CD4-positive, CD25-positive, alpha-beta regulatory T cell (primary cell): ENCODE data around the gene FNDC5. TPM values are rescaled to one million over a fixed set of nuclear protein-coding genes. Genes with fewer than 3 reads are reported as not detected.

Source experiments
- ATAC-seq, 2 donors: fragments of 150-1000 bp; cut with Tn5 transposase; one replicate each; pipeline ENCODE4 v1.10.0; 2021; ENCODE audit warnings: low read depth in 2 of 2, moderate number of reproducible peaks in 2 of 2, moderate library complexity in 1 of 2
- DNase-seq, 3 donors: peaks; one replicate each; pipeline versions ENCODE4 v3.0.0 to v3.0.0-alpha.2; 2012 to 2022; ENCODE audit warnings: mixed read lengths in 1 of 3
- H3K27ac ChIP-seq: one replicate; pipeline ENCODE4 v1.7.0; 2013; ENCODE audit warnings: mild to moderate bottlenecking, low read length; ENCODE audit not compliant: insufficient read depth, poor library complexity, severe bottlenecking
- H3K27me3 ChIP-seq: one replicate; pipeline ENCODE4 v1.7.0; 2013; ENCODE audit warnings: low read length; ENCODE audit not compliant: control insufficient read depth, insufficient read depth
- H3K36me3 ChIP-seq: one replicate; pipeline ENCODE4 v1.7.0; 2013; ENCODE audit warnings: mild to moderate bottlenecking, low read length, moderate library complexity; ENCODE audit not compliant: control insufficient read depth, insufficient read depth
- H3K4me1 ChIP-seq: 2 replicates; pipeline ENCODE4 v1.7.0; 2013; ENCODE audit warnings: mild to moderate bottlenecking, low read length; ENCODE audit not compliant: insufficient read depth, control insufficient read depth, poor library complexity, severe bottlenecking
- H3K4me3 ChIP-seq: one replicate; pipeline ENCODE4 v1.7.0; 2013; ENCODE audit warnings: low read depth, mild to moderate bottlenecking, low read length, moderate library complexity
- H3K9me3 ChIP-seq, 2 experiments: 1 replicate in 1 of 2; 2 replicates in 1 of 2; pipeline ENCODE4 v1.7.0; 2013; ENCODE audit warnings: low read length in 2 of 2, mild to moderate bottlenecking in 1 of 2, moderate library complexity in 1 of 2; ENCODE audit not compliant: control insufficient read depth in 2 of 2
- H3K27ac Mint-ChIP-seq, 3 donors: one replicate each; pipeline ENCODE4 v1.8.0; 2020 to 2022; ENCODE audit warnings: mild to moderate bottlenecking in 3 of 3, mixed read lengths in 3 of 3, moderate library complexity in 2 of 3
- H3K27me3 Mint-ChIP-seq: one replicate; pipeline ENCODE4 v1.8.0; 2022; ENCODE audit warnings: mild to moderate bottlenecking, mixed read lengths
- H3K36me3 Mint-ChIP-seq: one replicate; pipeline ENCODE4 v1.8.0; 2020; ENCODE audit warnings: mixed read lengths
- H3K4me1 Mint-ChIP-seq, 4 donors: one replicate each; pipeline ENCODE4 v1.8.0; 2020 to 2022; ENCODE audit warnings: mixed read lengths in 4 of 4, mild to moderate bottlenecking in 1 of 4
- H3K4me3 Mint-ChIP-seq, 4 donors: one replicate each; pipeline ENCODE4 v1.8.0; 2020 to 2022; ENCODE audit warnings: mild to moderate bottlenecking in 4 of 4, mixed read lengths in 4 of 4, moderate library complexity in 3 of 4
- H3K9me3 Mint-ChIP-seq, 7 donors: one replicate each; pipeline ENCODE4 v1.8.0; 2020 to 2022; ENCODE audit warnings: mixed read lengths in 7 of 7, mild to moderate bottlenecking in 3 of 7, moderate library complexity in 2 of 7
- polyA plus RNA-seq, 4 donors: library from polyadenylated mRNA; unstranded; fragments of 300-500 nt; fragmentation: Illumina TruSeq; gene quantifications; one replicate each; pipeline ENCODE4 v1.2.3, GENCODE V29; 2021
- total RNA-seq: library from RNA; stranded (reverse); gene quantifications from one replicate; pipeline ENCODE4 v1.2.3, GENCODE V29; 2022

Gene FNDC5
- total and polyA plus RNA-seq, 5 donors from 2014 or later, result not detected

DNA sequence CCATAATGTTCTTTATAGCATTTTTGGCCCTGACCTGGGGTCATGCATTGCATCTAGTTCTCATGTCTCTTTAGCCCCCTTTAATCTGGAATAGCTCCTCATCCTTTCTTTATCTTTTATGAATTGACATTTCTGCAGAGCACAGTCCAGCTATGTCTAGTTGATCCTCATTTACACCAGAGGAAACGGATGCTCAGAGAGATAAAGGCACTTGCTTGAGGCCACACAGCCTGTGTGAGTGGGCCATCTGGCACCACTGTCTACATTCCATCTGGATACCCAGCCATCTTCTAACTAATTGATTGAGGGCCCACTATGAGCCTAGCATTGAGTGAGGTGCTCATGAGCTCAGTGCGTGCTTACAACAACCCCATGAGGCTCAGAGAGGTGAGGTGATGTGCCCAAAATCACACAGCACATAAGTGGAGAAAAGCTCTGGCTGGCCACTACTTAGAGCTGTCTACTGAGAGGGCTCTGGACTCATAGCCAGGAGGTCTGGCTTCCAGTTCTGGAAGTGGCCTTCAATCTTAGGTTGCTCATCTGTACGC, 19.1 kb upstream of the FNDC5 start:
- ATAC-seq (no peak), DNase-seq (no peak)
- H3K27ac Mint-ChIP-seq, result no peak overlapping the region
- Histone ChIP-seq H3K27ac (no peak overlapping the region), H3K27me3 (peaks cover 17% of the 10 kb centered on the region), H3K9me3 (no peaks in the 10 kb centered on the region), H3K4me1 (peaks cover 12% of the 10 kb centered on the region), H3K36me3 (no peaks in the 10 kb centered on the region), H3K4me3 (no peak overlapping the region)
- peaks cover 75% of the 10 kb centered on the region for H3K27me3 Mint-ChIP-seq
- H3K9me3 Mint-ChIP-seq, result peaks cover 0 to 4% (median 0%) of the 10 kb centered on the region in 7 donors
- H3K4me1 Mint-ChIP-seq, result peaks cover 0 to 25% (median 5%) of the 10 kb centered on the region in 4 donors
- no peaks in the 10 kb centered on the region for H3K36me3 Mint-ChIP-seq
- H3K4me3 Mint-ChIP-seq, result peak overlapping the region in 1 of 4 donors; percentile 59

DNA sequence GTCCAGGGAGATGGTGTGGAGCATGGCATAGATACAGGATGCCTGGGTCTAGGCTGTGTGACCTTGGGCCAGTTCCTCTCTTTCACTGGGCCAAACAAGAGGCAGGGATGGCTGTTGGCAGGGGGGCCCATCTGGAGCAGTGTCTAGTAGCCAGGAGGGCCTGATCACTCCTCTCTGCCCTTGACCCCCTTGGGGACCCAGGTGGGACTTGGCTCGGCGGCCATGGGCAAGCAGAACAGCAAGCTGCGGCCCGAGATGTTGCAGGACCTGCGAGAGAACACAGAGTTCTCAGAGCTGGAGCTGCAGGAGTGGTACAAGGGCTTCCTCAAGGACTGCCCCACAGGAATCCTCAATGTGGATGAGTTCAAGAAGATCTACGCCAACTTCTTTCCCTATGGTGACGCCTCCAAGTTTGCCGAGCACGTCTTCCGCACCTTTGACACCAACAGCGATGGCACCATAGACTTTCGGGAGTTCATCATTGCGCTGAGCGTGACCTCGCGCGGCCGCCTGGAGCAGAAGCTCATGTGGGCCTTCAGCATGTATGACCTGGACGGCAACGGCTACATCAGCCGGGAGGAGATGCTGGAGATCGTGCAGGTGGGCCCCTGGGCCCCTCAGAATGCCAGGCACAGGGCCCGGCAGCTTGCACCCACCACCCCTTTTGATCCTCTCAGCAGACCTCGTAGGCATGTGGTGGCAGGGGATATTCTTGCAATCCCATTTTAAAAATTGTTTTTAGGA, 18.1 kb upstream of the FNDC5 start:
- Mint-ChIP-seq H3K27me3 (peaks cover 77% of the 10 kb centered on the region), H3K4me3 (no peak overlapping the region), H3K36me3 (no peaks in the 10 kb centered on the region), H3K9me3 (peaks cover 0 to 4% (median 0%) of the 10 kb centered on the region in 7 donors), H3K27ac (no peak overlapping the region), H3K4me1 (peaks cover 0 to 25% (median 5%) of the 10 kb centered on the region in 4 donors)
- Histone ChIP-seq H3K9me3 (no peaks in the 10 kb centered on the region), H3K36me3 (no peaks in the 10 kb centered on the region), H3K27me3 (peaks cover 17% of the 10 kb centered on the region), H3K4me1 (peaks cover 11% of the 10 kb centered on the region), H3K4me3 (no peak overlapping the region), H3K27ac (no peak overlapping the region)
- ATAC-seq (no peak), DNase-seq (no peak)

GRCh38 chr1:32888134-32888533, 17.4 kb upstream of the FNDC5 start:
- H3K9me3 Mint-ChIP-seq, result peaks cover 0 to 4% (median 0%) of the 10 kb centered on the region in 7 donors
- Histone ChIP-seq H3K36me3 (no peaks in the 10 kb centered on the region), H3K27me3 (peaks cover 17% of the 10 kb centered on the region), H3K4me3 (no peak overlapping the region), H3K9me3 (no peaks in the 10 kb centered on the region), H3K4me1 (peaks cover 4% of the 10 kb centered on the region), H3K27ac (no peak overlapping the region)
- no peaks in the 10 kb centered on the region for H3K36me3 Mint-ChIP-seq
- ATAC-seq (no peak), DNase-seq (no peak)
- no peak overlapping the region for H3K27ac Mint-ChIP-seq
- H3K27me3 Mint-ChIP-seq, result peaks cover 81% of the 10 kb centered on the region
- no peak overlapping the region for H3K4me3 Mint-ChIP-seq
- H3K4me1 Mint-ChIP-seq, result peaks cover 0 to 21% (median 5%) of the 10 kb centered on the region in 4 donors

- Mint-ChIP-seq H3K4me1 (peaks cover 0 to 18% (median 4%) of the 10 kb centered on the region in 4 donors), H3K9me3 (peaks cover 0 to 3% (median 0%) of the 10 kb centered on the region in 7 donors), H3K27ac (no peak overlapping the region), H3K36me3 (no peaks in the 10 kb centered on the region), H3K27me3 (peaks cover 81% of the 10 kb centered on the region), H3K4me3 (no peak overlapping the region)
- no peak overlapping the region for H3K4me3 ChIP-seq
- no peak for DNase-seq
- peaks cover 16% of the 10 kb centered on the region for H3K27me3 ChIP-seq
- no peak for ATAC-seq
- no peaks in the 10 kb centered on the region for H3K9me3 ChIP-seq
- no peaks in the 10 kb centered on the region for H3K36me3 ChIP-seq
- H3K27ac ChIP-seq, result no peak overlapping the region
- no peaks in the 10 kb centered on the region for H3K4me1 ChIP-seq
Measured at GRCh38 chr1:32887623-32888022, 16.9 kb upstream of the FNDC5 start.

GRCh38 chr1:32886828-32887414, 16.2 kb upstream of the FNDC5 start:
- no peak for ATAC-seq
- Mint-ChIP-seq H3K36me3 (no peaks in the 10 kb centered on the region), H3K27ac (no peak overlapping the region), H3K9me3 (peaks cover 0 to 2% (median 0%) of the 10 kb centered on the region in 7 donors), H3K27me3 (peaks cover 77% of the 10 kb centered on the region), H3K4me1 (peaks cover 0 to 11% (median under 1%) of the 10 kb centered on the region in 4 donors), H3K4me3 (no peak overlapping the region)
- Histone ChIP-seq H3K27me3 (peaks cover 14% of the 10 kb centered on the region), H3K4me3 (no peak overlapping the region), H3K9me3 (no peaks in the 10 kb centered on the region), H3K27ac (no peak overlapping the region), H3K36me3 (no peaks in the 10 kb centered on the region), H3K4me1 (no peaks in the 10 kb centered on the region)
- DNase-seq, result no peak

GRCh38 chr1:32886004-32886827, 15.5 kb upstream of the FNDC5 start, which contains the start of gene HPCA:
HPCA (plus strand) TSS chr1:32886491; CDS start chr1:32888899, 2,408 bp downstream.
- Mint-ChIP-seq H3K36me3 (no peaks in the 10 kb centered on the region), H3K9me3 (peaks cover 0 to 2% (median 0%) of the 10 kb centered on the region in 7 donors)
- peak in 1 of 2 donors; percentile 41 for ATAC-seq

DNA sequence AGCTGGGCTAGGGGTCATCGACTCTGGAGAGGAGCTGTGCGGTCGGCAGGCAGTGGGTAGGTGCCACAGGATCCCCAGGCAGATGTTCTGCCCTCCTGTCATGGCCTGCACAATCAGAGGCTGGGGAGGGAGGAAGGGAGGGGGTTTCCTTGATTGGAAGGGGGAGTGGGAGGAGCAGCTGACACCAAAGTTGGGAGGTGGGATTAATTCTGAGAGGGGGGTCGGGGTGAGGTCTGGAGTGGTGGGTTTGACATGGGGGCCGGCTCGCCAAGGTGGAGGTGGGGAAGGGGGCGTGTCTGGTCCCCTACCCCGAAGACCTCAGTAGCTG, 14.9 kb upstream of the FNDC5 start:
- Histone ChIP-seq H3K27me3 (peaks cover 7% of the 10 kb centered on the region), H3K27ac (no peak overlapping the region), H3K4me1 (no peaks in the 10 kb centered on the region), H3K36me3 (no peaks in the 10 kb centered on the region), H3K4me3 (no peak overlapping the region), H3K9me3 (no peaks in the 10 kb centered on the region)
- H3K27me3 Mint-ChIP-seq, result peaks cover 77% of the 10 kb centered on the region
- ATAC-seq (no peak), DNase-seq (no peak)
- peaks cover 0 to 2% (median 0%) of the 10 kb centered on the region in 7 donors for H3K9me3 Mint-ChIP-seq
- no peak overlapping the region for H3K27ac Mint-ChIP-seq
- peaks cover 0 to 7% (median under 1%) of the 10 kb centered on the region in 4 donors for H3K4me1 Mint-ChIP-seq
- H3K36me3 Mint-ChIP-seq, result no peaks in the 10 kb centered on the region
- H3K4me3 Mint-ChIP-seq, result no peak overlapping the region

More at GRCh38 chr1:32886004-32886827, 15.5 kb upstream of the FNDC5 start, which contains the start of gene HPCA:
- peaks cover 77% of the 10 kb centered on the region for H3K27me3 Mint-ChIP-seq
- peaks cover 0 to 7% (median under 1%) of the 10 kb centered on the region in 4 donors for H3K4me1 Mint-ChIP-seq
- no peak within 1 kb of the TSS for H3K27ac Mint-ChIP-seq
- no peak within 1 kb of the TSS for H3K4me3 ChIP-seq
- H3K27ac ChIP-seq, result no peak within 1 kb of the TSS
- H3K4me3 Mint-ChIP-seq, result no peak within 1 kb of the TSS
- no peaks in the 10 kb centered on the region for H3K36me3 ChIP-seq
- no peak for DNase-seq
- no peaks in the 10 kb centered on the region for H3K4me1 ChIP-seq
- H3K9me3 ChIP-seq, result no peaks in the 10 kb centered on the region
- peaks cover 9% of the 10 kb centered on the region for H3K27me3 ChIP-seq
